HG02588 (cell line): ENCODE results near the gene DDIT3.
"Not testable (repeated sequence)": the region's sequence is repeated elsewhere in the genome, so short reads cannot be mapped to it uniquely, and the experiment has no call there.

Source experiments
- ATAC-seq: cut with Tn5 transposase; IDR thresholded peaks from one replicate; pipeline ENCODE4 v1.9.1; 2021; ENCODE audit warnings: mild to moderate bottlenecking, moderate library complexity; ENCODE audit not compliant: unreplicated experiment

The DDIT3 gene, protein sequence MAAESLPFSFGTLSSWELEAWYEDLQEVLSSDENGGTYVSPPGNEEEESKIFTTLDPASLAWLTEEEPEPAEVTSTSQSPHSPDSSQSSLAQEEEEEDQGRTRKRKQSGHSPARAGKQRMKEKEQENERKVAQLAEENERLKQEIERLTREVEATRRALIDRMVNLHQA

DNA sequence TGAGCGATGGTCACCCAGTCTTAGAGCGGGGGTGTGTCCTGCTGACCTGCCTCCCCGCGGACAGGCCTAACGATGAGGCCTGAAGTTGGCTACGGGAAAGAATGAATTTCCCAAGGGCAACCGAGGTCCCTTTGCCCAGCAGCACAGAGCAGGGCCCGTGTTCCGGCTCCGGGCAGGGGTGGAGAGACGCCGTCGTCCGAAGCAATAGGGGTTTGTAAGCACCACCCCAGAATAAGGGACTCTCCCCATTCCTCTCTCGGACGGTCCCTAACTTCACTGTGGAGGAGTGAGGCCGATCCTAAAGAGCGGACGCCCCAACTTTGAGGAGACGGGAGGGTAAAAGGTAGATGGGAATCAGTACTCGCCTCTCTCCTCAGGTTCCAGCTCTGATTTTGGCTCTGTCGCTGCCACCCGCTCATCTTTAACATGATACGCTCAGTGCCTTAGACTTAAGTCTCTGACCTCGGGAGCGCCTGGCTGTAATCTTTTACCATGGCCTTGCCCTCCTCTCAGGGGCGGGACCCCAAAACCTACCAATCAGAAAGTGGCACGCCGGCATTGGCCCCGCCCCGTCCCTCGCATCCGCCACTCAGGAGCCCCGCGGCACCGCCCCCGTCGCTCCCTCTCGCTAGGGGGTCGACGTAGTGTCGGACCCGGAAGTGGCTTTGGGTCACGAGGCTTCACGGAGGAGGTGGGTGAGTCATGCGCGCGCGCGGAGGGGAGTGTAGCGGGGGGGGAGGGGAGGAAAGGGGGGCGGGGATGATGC, at the start of gene DDIT3:
Gene DDIT3 (minus strand): TSS at position 462 of the 766 bp plus-strand sequence. CDS start 3,108 bp downstream, outside the sequence.
- peak; percentile 62 for ATAC-seq

DNA sequence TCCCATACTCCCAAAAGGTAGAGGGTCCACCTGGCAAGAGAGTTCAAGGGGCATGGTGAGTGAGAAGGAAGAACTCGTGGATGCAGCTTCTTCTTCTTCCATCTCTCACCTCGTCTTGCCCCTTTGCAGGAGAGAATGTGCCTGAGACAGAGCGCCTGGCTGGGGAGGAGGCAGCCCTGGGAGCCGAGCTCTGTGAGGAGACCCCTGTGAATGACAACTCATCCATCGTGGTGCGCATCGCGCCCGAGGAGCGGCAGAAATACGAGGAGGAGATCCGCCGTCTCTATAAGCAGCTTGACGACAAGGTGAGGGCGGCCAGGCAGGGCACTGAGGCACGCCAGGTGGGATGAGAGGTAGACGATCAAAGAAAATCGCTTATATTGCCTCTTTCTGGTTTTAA, 49.5 kb upstream of the DDIT3 start:
- ATAC-seq: no peak

DNA sequence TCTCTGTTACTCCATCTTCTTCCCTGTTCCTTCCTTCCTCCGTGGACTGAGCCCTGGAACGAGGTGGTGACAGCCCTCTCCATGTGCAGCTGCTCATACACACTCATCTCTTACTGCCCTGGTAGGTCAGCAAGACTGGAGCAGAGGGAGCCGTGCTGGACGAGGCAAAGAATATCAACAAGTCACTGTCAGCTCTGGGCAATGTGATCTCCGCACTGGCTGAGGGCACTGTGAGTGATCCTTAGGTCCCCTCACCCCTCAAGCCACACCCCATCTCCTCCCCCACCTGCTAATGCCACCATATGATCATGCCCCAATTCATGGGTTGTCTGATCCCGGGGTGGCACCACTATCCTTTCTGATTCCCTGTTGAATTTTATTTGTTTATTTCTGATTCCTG, 48.5 kb upstream of the DDIT3 start:
- no peak for ATAC-seq

DNA sequence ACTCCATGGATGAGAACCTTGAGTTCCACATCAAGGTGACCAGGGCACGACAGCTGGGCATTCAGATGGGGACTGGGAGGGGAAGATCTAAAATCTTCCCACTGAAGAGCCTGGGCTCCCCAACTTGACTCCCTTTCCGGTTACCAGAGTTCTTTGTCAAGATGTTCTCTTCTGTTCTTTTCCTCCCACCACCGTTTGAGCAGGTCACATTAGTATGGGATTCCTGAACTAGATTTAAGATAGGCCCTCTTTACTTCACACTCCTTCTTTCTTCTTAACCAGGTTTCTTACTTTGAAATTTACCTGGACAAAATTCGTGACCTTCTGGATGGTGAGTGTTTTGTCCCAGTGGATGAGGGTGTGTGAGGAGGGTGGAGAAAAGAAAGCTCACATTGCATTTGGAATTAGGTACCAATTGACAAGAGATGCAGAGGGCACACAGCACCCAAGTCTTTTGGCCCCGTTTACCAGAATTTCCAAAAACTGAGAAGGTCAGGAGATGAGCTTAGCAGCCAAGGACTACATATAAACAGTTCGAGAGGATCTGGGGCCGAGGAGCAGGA, 43.9 kb upstream of the DDIT3 start:
- ATAC-seq: no peak

DNA sequence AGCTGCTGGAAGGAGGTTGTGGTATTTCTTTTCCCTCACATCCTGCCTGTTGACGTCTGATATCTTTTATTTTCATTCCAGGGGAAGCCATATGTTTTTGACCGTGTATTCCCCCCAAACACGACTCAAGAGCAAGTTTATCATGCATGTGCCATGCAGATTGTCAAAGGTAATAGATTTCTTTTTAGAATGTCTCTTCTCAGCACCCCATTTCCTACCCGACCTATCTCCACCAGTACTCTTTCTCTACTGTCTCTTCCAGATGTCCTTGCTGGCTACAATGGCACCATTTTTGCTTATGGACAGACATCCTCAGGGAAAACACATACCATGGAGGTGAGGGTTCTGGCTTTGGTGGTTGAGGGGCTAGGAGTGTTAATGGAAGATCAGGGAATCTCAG, 43.0 kb upstream of the DDIT3 start:
- no peak for ATAC-seq

DNA sequence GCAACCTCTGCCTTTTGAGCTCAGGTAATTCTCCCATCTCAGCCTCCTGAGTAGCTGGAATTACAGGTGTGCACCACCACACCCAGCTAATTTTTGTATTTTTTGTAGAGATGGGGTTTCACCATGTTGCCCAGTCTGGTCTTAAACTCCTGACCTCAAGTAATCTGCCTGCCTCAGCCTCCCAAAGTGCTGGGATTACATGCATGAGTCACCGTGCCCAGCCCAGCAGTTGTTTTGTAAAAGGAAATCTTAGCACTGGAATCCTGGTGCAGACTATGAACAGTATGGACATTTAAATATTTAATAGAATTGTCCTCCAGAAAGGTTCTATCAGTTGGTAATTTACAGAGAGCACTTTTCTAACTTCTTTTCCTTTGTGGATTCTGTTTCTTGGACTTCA, 40.8 kb upstream of the DDIT3 start:
- not testable (repeated sequence) for ATAC-seq

DNA sequence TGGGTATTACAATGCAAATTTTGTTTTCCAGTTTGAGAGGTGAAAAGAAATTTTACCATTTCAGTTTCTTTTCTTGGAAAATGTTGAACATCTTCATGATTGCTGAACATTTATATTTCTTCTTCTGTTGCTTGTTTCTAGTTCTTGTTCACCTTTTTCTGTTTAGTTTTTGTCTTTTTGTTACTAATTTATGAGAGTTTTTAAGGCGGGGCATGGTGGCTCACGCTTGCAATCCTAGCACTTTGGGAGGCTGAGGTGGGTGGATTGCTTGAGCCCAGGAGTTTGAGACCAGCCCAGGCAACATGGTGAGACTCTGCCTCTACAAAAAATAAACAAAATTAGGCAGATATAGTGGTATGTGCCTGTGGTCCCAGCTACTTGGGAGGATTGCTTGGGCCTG, 40.2 kb upstream of the DDIT3 start:
- no peak for ATAC-seq

DNA sequence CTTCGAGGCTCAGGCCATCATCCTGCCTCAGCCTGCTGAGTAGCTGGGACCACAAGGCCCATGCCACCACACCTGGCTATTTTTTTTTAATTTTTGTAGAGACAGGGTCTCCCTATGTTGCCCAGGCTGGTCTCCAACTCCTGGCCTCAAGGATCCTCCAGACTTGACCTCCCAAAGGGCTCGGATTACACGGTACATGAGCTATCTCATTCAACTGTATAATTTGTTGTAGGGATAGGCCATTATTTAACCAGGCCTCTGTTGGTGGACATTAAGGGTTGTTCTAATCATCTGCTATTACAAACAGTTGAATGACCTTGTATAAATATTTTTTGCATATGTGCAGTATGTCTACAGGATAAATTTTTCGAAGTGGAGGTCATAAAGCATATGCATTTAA, 38.5 kb upstream of the DDIT3 start:
- ATAC-seq: no peak

DNA sequence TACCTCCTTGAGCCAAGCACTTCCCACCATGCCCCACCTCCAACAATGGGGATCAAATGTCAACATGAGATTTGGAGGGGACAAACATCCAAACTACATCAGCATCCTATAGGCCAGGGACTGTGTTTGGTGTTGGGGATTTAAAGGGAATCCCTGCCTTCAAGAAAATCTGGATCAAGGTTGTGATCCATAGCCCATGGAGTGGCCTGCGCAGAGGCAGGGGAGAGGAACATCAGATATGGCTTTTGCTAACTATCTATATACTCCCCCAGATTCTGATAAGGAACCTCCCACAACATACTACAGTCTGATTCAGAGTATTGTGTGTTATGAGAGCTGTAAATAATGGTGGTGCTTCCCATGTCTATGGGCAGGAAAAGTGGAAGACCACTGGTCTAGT, 34.6 kb upstream of the DDIT3 start:
- no peak for ATAC-seq

DNA sequence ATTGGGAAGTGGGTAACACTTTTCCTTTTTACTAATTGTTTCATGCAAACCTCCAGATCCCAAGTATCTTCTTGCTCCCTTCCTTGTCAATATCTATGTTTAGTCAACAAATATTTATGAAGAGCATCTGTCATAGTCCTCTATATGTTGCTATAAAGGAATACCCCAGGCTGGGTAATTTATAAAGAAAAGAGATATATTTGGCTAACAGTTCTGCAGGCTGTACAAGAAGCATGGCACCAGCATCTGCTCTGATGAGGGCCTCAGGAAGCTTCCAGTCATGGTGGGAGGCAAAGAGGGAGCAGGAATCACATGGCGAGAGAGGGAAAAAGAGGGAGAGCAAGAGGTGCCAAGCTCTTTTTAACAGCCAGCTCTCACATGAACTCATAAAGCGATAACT, 34.1 kb upstream of the DDIT3 start:
- ATAC-seq: no peak

DNA sequence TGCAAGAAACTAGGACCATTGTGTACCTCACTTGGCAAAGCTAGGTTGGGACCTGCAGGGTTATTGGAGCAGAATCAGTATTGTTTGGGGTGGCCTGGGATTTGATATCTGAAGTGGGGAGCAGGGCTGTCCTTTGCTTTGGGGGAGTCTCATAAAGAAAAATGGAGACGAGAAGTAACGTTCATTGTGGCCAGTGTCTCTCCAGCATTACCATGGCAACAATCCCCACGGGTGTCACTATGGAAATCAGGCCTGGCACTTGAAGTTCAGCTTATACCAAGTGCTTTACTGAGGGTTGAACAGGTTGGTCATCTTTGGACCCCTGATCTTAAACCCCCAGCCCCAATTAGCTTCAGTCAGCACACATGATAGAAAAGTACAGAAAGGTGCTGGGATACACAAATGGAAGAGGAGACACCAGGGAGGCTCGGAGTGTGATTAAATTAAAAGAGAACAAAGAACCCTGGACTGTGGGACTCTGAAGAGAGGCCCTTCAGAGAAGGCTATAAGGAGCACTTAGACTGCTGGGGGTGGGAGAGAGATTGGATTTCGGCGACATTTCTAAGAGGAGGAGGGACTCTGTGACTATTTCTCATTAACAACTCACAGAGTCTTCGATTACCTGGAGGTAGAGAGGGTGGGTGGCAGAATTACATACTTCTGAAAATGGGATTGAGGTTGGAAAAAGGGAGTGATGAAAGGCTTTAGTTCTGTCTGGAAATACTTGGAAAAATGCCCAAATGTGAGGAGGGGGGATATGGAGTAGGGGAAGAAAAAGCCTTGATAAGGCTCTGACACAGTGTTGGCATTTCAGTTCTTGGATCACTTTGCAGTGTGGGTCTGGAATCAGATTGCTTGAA, 33.3 kb upstream of the DDIT3 start:
- ATAC-seq: no peak

DNA sequence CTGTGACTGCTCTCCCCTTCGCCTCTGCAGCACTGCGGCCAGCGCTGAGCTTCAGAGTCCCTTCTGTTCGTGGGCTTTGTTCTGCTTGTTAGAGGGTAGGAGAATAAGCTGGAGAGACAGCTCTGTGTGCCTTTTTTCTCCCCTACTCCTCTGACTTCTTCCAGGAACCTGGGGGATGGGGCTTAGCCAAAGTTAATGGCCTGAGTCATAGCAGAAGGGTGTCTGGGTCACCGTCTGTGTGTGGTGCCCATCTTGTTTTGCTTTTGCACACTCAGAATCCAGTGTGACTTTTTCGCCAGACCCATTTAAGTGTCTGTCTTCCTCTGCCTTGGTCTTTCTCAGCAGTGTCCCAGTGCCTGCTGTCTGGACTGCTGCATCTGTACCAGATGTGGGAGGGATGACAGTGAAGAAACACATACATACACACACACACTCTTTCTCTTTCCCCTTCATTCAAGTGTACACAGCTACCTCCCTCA, 32.6 kb upstream of the DDIT3 start:
- ATAC-seq: no peak

DNA sequence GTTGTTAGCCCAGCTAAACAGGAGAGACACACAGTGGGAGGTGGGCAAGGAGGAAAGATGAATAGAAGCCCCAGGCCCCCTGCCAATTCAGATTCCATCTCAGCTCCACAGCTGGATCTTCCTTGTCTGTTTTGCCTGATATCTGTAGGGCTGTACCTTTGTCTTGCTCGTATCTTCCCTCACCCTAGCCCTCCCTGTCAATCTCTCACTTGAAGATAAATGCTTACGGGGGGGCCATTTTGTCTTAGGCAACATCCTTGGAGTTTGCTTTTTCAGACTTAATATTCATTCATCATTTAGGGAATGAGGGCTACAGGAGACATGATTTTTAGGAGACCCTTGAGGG, 32.0 kb upstream of the DDIT3 start:
- no peak for ATAC-seq

DNA sequence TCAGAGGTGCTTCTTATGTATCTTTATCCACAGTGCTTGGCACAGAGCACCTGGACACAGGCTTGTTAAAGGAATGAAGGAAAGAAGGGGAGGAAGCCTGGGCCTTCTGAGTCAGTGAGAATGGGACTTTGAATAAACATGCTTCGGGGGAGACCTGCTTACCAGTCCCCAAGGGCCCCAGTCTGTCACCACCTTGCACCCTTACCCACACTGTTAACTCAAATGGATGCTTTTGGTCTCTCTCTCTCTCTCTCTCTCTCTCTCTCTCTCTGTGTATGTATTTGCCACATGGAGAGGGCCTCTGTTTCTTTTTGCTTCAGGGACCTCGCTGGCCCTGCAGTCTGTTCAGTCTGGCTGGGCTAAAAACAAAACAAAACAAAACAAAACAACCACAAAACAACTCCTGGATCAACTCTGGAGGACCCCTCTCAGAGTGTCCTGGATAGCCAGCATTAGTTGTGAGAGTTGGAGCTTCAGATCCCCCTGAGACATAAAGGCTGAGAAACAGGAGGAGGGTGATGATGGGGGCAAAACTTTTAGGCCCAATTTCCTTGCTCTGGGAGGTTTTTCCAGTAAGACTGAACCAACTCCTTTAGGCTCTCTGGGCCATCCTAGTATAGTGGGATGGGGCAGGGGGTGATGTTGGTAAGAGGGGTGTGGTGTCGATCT, 31.5 kb upstream of the DDIT3 start:
- ATAC-seq: no peak

DNA sequence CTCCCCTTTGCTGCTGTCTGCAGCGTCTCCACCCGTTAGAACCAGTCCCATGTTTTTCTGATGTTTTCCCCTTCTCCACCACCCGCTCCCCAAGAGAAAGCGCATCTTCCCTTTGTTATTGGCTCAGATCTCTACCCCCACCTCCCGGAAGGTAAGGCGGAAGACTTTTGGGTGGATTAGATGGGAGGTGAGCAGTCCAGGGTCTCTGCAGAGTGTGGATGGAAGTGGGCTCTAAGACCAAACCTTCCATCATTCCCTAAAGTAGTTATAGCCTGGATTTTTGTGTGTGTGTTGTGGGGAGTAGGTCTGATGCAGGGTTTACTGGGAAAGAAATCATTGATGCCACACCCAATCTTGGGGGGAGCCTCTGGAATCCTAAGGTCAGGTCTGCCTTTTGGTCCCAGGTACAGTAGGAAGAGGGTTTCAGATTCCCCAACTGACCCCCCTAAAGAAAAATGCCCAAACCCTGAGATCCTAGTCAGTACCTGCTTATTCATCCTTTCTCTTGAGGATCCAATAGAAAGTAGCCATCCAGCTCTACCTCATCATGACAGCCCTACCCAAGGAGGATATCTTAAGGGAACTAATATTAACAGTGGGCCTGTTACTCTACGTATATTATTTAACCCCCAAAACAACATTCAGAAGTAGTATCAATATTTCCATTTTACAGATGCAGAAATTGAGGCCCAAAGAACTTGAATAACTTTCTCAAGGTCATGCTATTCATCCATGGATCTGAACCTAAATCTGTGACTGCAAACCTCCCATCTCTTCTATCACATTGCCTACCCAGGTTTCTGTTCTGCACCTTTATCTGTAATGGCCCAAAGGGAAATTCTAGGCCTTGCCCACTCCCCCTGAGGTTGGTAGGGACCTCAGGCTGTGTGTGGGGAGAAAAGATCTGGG, 30.6 kb upstream of the DDIT3 start:
- no peak for ATAC-seq

DNA sequence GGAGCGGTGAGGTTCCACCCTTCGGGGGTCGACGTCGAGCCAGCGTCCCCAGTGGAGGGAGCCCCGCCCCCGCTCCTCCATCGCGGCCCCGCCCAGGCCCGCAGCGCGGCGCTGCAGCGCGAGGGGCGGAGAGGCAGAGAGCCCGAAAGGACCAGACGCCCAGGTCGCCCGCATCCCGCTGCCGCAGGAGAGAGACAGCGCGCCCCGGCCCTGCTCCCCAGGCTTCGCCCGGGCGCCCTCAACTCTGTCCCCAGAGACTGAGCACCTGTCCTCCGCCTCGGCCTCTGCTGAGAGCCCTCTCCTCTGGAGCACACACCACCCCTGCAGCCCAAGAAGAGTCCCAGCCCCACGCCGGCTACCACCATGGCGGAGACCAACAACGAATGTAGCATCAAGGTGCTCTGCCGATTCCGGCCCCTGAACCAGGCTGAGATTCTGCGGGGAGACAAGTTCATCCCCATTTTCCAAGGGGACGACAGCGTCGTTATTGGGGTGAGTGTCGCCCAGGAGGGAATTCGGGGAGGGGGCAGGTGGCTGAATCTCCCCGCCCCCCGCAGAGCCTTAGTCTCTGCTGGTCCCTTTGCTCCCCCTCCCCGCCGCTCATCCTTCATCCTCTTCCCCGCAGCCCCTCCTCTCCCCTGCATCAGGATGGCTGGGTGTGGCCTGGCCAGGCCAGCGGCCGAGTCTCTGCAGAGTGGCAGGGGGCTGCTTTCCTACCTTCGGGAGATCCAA, 29.8 kb upstream of the DDIT3 start, which contains the start of gene KIF5A:
Gene KIF5A (plus strand): TSS at position 136 of the 732 bp plus-strand sequence. CDS start 228 bp downstream, at position 364.
- no peak for ATAC-seq

DNA sequence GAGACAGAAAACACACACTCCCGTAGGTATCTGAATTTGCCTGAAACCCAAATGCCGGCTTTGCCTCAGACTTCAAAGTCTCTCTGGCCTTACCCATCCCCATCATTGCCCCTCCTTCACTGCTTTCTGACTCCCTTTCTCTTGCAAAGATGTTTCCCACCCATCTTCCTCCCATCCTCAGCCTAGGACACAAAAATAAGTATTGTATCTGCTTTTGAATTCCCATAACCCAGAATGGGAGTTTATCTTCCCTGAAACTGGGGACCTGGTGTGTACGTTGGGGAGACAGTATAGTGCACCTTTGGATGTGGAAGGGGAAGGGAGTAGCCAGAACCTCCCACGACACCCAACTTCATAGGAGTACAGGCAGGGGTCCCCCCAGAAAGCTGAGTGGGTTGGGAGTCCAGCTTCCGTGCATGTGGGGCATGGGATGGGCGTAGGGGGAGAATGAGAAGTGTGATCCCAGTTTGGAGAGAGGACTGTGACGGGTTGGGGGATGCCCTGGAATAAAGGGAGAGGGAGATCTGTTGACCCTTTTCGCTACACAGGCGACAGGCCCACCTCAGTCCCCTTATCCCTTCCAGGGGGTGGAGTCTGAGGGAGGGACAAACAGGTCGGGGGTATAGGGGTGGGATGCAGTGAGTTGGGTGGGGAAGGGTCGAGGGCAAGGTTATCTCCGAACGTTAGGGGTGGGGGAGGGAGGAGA, 29.0 kb upstream of the DDIT3 start:
- no peak for ATAC-seq

DNA sequence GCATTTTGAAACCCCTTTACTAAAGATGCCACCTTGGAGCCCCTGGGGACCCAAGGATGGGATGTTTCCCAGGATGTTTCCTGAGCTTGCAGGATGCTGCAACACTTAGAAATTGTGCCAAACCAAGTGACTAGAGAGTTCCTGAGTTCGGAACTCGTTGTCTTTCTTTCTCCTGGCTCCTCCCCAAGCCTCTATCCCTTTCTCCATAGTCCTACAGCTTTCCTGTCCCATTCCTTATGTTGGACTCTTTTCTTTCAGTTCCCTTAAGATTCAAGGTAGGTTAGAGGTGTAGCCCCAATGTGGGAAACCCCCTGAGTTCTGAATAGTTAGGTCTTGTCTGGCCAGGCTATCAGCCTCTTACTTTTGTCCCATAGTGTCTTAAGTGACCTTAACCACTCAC, 28.2 kb upstream of the DDIT3 start:
- no peak for ATAC-seq

DNA sequence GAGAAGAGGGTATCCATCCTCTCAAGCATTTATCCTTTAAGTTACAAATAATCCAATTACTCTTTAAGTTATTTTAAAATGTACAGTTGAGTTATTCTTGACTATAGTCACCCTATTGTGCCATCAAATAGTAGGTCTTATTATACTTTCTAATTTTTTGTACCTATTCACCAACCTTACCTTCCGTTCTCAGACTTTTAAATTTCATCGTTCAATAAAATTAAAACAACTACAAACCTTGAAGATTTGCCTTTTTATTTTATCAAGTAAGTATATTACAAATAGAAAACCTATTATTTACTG, 27.6 kb upstream of the DDIT3 start:
- no peak for ATAC-seq
